SHP77 treated with DMSO at 0.1 percent for 48 hours (cell line): Measurements from ENCODE around the gene SYNPO.

Experiments used
- DNase-seq: peaks from one replicate; lab custom pipeline; 2025; lab: John Stamatoyannopoulos, UW

Gene SYNPO

GRCh38 chr5:150658699-150659265 lies 18.3 kb downstream of the SYNPO start:
- no peak for DNase-seq

- no peak for DNase-seq
Measured at GRCh38 chr5:150659360-150660107, 19.1 kb downstream of the SYNPO start.

GRCh38 chr5:150660108-150660831 lies 19.8 kb downstream of the SYNPO start:
- DNase-seq: no peak

- no peak for DNase-seq
Measured at GRCh38 chr5:150661086-150661485, 20.6 kb downstream of the SYNPO start, which contains the start of gene MYOZ3. Gene MYOZ3 (plus strand): TSS chr5:150661251. CDS start chr5:150662942, 1,691 bp downstream.

- no peak for DNase-seq
Measured at GRCh38 chr5:150661821-150662596, 21.5 kb downstream of the SYNPO start.

- DNase-seq: no peak
Measured at GRCh38 chr5:150662731-150663516, 22.5 kb downstream of the SYNPO start.

GRCh38 chr5:150663936-150664335 lies 23.5 kb downstream of the SYNPO start:
- no peak for DNase-seq

- no peak for DNase-seq
Measured at GRCh38 chr5:150665044-150665443, 24.6 kb downstream of the SYNPO start.

GRCh38 chr5:150670275-150670947 lies 30.0 kb downstream of the SYNPO start:
- DNase-seq: no peak

GRCh38 chr5:150670948-150671310 lies 30.5 kb downstream of the SYNPO start:
- no peak for DNase-seq

- no peak for DNase-seq
Measured at GRCh38 chr5:150671509-150672236, 31.2 kb downstream of the SYNPO start.

GRCh38 chr5:150672237-150672883 lies 31.9 kb downstream of the SYNPO start:
- no peak for DNase-seq

GRCh38 chr5:150672884-150673275 lies 32.4 kb downstream of the SYNPO start:
- DNase-seq: no peak

- no peak for DNase-seq
Measured at GRCh38 chr5:150674341-150674821, 33.9 kb downstream of the SYNPO start.

- DNase-seq: no peak
Measured at GRCh38 chr5:150675069-150675468, 34.6 kb downstream of the SYNPO start.

- DNase-seq: no peak
Measured at GRCh38 chr5:150676578-150676977, 36.1 kb downstream of the SYNPO start.

- no peak for DNase-seq
Measured at GRCh38 chr5:150689120-150689519, 48.7 kb downstream of the SYNPO start.

GRCh38 chr5:150690760-150691159 lies 50.3 kb downstream of the SYNPO start:
- DNase-seq: no peak

- DNase-seq: no peak
Measured at GRCh38 chr5:150692276-150692675, 51.8 kb downstream of the SYNPO start.

GRCh38 chr5:150694612-150695011 lies 54.2 kb downstream of the SYNPO start:
- no peak for DNase-seq
